NCI-H1105 (cell line): ENCODE data around the gene MATN3.

Experiments used
- DNase-seq: peaks from one replicate; lab custom pipeline; 2025; lab: John Stamatoyannopoulos, UW

The MATN3 gene

GRCh38 chr2:20035955-20036666, 23.6 kb upstream of the MATN3 start:
- no peak for DNase-seq

GRCh38 chr2:20034821-20035220, 22.4 kb upstream of the MATN3 start:
- DNase-seq, result no peak

GRCh38 chr2:20034218-20034617, 21.8 kb upstream of the MATN3 start:
- DNase-seq, result no peak

GRCh38 chr2:20033322-20033721, 20.9 kb upstream of the MATN3 start:
- DNase-seq, result no peak

GRCh38 chr2:20030224-20030623, 17.8 kb upstream of the MATN3 start:
- no peak for DNase-seq

- no peak for DNase-seq
Observed at GRCh38 chr2:20027705-20028434, 15.4 kb upstream of the MATN3 start.

GRCh38 chr2:20027260-20027677, 14.8 kb upstream of the MATN3 start:
- DNase-seq, result no peak

GRCh38 chr2:20025065-20025786, 12.8 kb upstream of the MATN3 start:
- DNase-seq, result no peak

- no peak for DNase-seq
Observed at GRCh38 chr2:20023688-20024087, 11.2 kb upstream of the MATN3 start.

- no peak for DNase-seq
Observed at GRCh38 chr2:20021405-20022009, 9.0 kb upstream of the MATN3 start.

- DNase-seq, result no peak
Observed at GRCh38 chr2:20019747-20020146, 7.3 kb upstream of the MATN3 start.

- no peak for DNase-seq
Observed at GRCh38 chr2:20018601-20019152, 6.2 kb upstream of the MATN3 start.

- DNase-seq, result no peak
Observed at GRCh38 chr2:20016346-20016745, 3.9 kb upstream of the MATN3 start.

GRCh38 chr2:20015482-20016083, 3.1 kb upstream of the MATN3 start:
- DNase-seq, result peak; percentile 19

- DNase-seq, result no peak
Observed at GRCh38 chr2:20013126-20013849, 820 bp upstream of the MATN3 start.

- no peak for DNase-seq
Observed at GRCh38 chr2:20012032-20012281, 511 bp downstream of the MATN3 start.

GRCh38 chr2:20011276-20012031, 1.0 kb downstream of the MATN3 start:
- DNase-seq, result no peak

- no peak for DNase-seq
Observed at GRCh38 chr2:20008703-20009102, 3.8 kb downstream of the MATN3 start.

GRCh38 chr2:20005891-20006470, 6.5 kb downstream of the MATN3 start:
- DNase-seq, result no peak

- no peak for DNase-seq
Observed at GRCh38 chr2:20005067-20005627, 7.3 kb downstream of the MATN3 start.
